GM18507 (cell line): ENCODE results near the gene CBS.
"Not testable (repeated sequence)": the region's sequence is repeated elsewhere in the genome, so short reads cannot be mapped to it uniquely, and the experiment has no call there.

ENCODE experiments used
- DNase-seq: peaks from one replicate; pipeline ENCODE4 v3.0.0; 2011; ENCODE audit warnings: low read depth; ENCODE audit not compliant: insufficient read length; ENCODE audit errors: extremely low spot score
- FAIRE-seq: peaks from 2 replicates; lab custom pipeline; 2011; peaks lifted over from hg19 to GRCh38; lab: Jason Lieb, UNC

CBS gene

DNA sequence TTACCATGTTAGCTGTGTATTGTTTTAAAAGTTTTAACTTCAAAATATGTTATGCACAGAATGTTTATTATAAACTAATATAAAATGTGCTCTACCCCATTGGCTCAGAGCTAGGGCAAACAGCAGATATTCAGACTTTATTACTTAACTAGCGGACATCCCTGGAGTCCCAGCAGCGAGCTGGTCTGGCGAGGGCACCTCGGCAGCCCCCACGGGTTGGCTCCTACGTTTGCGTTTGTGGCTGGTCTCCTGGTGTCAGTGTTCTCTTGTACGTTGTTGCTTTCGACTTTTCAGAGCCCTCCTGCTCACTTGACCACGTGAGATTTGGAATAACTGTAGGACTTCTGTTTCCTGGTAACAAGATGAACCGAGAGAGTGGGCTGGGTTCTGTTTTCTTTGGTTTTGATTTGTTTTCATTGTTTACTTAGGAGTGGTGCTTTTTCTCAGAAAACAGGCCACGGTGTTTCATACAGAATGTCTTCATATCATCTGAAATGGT, 44.5 kb downstream of the CBS start:
- DNase-seq (no peak), FAIRE-seq (no peak)

DNA sequence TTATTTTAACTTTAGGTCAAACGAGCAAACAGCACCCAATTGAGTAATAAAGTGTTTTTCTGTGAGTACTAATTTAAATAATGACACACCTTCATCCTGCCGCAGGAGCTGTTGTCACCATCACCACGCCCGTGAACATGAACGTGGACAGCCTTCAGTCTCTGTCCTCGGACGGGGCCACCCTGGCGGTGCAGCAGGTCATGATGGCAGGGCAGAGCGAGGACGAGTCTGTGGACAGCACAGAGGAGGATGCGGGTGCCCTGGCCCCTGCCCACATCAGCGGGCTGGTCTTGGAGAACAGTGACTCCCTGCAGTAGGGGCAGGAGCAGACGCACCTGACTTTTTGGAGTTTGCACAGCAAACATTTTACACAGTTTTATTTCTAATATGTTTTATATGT, 45.9 kb downstream of the CBS start:
- DNase-seq (no peak), FAIRE-seq (no peak)

DNA sequence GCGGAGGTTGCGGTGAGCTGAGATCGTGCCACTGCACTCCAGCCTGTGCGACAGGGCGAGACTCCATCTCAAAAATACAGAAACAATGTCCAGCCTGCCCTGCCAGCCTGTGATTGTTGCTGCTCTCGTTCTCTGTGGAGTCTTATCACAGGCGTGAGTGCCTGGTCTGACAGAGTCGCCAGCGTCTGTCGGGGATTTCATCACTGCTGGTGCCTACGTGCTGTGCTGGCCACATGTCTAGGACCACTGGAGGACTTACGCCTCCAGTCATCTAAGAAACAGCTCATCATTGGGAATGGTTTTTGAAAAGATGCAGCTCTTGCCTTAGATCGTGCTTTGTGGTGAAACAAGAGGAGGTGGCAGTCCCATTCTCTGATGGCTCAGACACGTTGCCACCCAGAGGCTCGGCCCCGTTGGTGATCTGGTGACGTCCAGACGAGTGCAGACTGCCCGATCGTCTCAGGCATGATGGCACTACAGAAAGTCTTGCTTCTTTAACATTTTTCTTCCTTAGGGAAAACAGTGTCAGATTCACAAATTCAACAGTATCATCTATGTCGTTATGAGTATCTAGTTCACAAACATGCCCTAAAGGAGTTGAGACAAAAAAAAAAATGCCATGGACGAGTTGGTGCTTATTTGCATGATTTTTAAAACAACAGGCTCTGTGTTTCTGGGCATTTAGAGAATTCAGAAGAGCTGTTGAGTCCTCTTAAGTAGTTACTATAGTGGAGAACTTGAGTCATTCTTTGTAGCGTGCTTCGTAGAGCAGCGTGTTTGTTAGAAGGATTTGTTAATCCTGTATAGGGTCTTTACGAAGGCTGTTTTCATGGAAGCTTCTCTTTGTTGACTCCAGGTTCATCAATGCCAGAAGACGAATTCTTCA, 47.5 kb downstream of the CBS start:
- FAIRE-seq = no peak
- DNase-seq = no peak

DNA sequence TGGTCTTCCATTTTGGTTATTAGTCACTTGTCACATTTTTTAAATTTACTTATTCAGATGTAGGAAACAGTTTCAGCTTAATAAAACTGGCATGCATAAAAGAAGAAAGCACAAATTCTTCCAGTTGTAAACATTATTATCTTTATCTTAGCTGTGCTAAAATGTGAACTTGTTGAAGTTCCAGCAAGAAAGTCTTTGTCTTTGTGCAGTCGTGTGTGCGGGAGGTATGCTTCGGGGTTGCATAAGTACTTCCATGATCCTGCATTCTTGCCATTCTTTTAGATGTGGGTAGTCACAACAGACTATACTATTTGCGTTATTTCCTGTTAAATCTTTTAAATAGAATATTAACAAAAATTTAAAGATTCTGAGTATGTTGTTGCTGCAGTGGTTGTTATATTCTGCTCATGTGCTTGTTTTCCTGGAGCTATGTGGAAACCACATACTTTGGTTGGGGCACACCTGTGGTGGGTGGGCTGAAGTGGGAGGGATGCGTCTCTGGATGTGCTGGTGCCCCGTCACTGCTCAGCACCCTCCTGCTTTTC, 49.9 kb downstream of the CBS start:
- FAIRE-seq = no peak
- no peak for DNase-seq

DNA sequence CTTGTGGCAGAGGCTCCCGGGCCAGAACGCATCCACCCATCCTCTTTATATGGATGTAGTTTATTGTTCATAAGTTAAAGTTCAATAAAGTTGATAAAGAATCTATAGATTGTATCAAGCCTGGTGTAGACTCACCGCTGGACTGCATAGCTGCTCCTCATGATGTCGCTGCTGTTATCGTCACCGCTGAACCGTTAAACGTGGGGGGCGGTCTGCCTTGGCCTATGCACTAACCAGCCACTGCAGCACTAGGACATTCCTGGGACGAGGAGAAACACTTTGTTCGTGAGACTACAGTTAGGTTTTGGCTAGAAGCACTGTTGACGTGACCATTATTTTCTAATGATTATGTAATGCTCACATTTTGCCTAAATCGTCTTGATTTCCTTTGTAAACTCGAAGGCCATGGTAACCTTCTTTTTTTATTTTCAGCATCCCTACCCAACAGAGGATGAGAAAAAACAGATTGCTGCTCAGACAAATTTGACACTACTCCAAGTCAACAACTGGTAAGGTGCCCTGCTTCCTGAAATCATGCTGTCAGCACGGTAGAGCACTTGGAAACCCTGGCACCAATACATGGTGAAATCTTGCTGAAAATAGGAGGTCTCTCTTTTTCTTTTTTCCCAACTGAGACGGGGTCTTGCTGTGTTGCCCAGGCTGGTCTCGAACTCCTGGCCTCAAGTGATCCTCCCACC, 51.0 kb downstream of the CBS start:
- FAIRE-seq = no peak
- no peak for DNase-seq

DNA sequence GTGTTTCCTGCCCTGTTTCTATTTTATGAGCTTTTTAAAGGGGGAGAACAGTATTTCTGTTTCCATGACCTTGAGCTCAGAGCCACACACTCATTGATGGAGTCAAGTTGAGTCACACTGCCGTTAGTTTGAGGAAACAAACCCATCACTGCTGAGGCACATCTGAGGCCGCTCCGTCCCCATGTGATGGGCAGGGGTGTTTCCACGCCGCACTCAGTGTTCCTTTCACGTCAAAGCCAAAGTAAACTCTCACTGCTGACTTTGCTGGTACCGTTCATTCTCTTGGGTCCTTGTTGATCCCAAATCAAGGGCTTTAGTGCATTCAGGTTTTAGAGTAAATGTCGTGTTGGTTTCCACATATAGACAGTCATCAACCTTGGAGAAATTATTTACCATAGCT, 52.5 kb downstream of the CBS start:
- FAIRE-seq (no peak), DNase-seq (no peak)

DNA sequence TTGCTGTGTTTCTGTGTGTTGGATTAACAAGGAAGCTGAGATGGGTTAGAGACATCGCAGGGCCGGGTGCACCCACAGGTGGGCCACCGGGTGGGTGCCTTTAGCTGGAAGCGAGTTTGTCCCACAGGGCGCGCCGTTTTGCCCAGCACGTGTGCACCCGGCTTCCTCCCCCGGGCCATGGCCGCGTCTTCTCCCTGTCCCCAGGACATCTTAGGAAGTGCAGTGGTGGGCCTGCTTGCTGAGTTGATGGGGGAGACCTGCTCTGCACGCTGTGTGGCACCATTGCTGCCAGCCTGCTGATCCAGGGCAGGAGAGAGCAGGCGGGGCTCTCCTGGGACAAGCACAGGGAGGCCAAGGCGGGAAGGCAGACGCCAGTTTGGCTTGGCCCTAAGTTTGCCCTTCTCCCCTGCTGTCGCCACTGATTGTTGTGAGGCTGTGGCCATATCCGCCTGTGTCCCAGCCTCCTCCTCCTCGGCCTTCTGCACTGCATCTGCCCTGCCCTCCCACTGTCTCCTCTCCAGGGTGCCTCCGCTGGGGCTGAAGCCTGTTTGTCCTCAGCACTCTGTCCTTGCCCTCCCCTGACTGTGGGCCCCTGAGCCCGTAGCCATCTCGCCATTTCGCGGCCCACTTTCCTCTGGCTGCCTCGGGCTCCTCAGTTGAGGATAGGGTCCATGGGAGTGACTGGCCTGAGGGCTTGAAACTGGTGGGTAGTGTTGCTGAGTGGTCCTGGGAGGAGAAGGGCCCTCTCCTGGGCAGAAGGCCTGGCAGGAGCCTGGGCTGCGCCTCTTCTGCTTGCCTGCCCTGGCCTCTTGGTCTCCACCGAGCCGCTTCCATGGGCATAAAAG, 53.7 kb downstream of the CBS start:
- no peak for FAIRE-seq
- no peak for DNase-seq

DNA sequence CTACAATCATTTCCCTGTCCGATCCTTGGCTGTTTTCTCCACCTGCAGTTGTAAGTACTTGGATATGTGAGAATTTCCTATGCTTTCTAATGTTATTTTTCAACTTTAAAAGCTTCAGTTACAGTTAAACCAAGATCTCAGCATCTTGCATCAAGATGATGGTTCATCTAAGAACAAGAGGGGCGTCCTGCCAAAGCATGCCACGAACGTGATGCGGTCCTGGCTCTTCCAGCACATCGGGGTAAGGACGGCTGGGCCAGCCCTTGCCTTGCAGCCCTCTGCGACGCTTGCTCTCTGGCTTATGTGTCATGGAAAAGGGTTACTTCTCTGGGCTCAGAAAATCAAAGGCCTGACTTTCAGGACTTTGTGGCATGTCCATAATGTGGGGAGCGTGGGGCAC, 54.4 kb downstream of the CBS start:
- FAIRE-seq = no peak
- no peak for DNase-seq

DNA sequence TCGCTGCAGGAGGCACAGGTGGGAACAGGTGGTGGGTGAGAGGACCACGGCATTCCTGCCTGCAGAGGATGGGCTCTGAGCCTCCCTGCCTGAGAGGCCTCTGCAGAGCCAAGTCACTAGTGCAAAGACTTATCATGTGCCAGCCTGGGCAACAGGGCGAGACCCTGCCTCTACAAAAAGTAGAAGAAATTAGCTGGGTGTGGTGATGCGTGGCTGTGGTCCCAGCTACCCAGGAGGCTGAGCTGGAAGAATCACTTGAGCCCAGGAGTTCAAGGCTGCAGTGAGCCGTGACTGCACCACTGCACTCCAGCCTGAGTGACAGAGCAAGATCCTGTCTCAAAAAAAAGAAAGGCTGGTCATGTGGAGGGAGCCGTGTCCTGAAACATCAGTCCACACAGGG, 54.9 kb downstream of the CBS start:
- DNase-seq = no peak

DNA sequence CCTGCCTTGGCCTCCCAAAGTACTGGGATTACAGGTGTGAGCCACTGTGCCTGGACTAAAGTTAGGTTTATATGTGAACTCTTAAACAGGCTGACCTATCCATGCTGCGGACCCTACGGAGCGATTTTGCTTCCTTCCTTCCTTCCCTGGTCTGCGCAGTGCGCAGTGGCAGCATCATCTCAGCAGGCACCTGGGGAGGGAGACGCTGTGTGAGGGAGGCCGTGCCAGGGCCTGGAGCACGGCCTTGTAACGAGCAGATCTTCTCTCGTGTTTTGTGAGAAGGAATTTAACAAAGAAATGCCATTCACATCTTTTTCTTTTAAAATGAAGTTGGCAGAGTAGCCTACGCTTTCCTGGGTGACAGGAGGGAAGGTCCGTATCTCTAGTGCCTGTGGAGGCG, 55.5 kb downstream of the CBS start:
- no peak for DNase-seq
- FAIRE-seq = no peak

More for the DNA sequence above, 54.9 kb downstream of the CBS start:
- FAIRE-seq = no peak

DNA sequence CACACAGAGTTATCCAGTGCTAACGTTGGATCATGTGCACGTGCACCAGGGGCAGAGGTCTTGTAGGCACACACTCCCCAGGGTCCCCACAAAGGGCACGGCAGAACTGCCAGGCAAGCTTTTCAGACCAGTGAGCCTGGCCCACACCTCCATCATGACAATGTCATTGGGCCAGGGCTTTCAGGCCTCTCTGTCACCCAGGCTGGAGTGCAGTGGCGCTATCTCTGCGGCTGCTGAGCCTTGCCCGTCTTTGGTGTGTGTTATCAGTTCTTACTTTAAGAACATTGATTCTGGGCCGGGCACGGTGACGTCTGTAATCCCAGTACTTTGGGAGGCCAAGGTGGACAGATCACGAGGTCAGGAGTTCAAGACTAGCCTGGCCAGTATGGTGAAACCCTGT, 57.1 kb downstream of the CBS start:
- no peak for FAIRE-seq
- no peak for DNase-seq

DNA sequence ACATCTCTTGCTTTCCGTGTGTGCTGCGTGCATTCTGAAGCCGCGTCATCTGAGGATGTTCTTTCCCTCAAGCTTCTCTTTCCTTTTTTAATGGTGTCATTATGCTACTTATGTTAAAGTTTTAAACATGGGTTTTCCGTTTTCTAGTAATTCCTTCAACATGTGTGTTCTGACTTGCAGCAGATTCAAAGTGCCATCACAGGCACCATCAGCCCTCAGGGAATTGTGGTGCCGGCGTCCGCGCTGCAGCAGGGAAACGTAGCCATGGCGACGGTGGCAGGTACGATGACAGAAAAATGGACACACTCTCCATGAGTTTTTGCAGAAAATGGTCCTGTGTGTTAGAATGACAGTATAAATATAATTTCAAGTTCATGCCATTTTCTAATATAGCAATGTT, 58.9 kb downstream of the CBS start:
- FAIRE-seq (no peak), DNase-seq (no peak)

DNA sequence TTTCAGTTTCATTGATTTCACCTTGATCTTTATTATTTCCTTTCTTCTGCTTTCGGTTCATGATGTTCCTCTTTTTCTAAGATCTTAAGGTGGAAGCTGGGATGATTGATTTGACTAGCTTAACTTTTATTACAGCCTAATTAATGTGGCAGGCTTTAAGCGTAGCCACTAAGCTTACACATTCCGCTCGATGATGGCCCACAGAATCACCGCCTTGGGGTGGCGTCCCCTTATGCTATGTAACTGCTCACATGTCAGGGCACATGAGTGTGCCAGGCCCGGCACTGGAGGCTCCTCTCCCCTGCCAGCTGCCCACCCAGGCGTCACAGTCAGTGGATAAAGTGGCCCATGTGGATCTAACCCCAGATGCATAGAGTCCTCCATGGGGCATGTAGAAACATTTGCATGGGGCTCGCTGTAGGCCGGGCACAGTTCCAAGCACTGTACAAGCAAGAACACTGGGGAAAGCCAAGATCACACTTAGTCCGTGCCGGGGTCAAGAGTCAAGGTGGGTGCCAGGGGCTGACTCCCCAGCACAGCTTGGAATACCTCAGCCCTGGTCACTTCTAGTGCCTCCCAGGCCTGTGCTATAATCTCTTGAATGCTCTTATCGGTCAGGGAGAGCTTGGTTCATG, 59.6 kb downstream of the CBS start:
- FAIRE-seq = no peak
- no peak for DNase-seq

DNA sequence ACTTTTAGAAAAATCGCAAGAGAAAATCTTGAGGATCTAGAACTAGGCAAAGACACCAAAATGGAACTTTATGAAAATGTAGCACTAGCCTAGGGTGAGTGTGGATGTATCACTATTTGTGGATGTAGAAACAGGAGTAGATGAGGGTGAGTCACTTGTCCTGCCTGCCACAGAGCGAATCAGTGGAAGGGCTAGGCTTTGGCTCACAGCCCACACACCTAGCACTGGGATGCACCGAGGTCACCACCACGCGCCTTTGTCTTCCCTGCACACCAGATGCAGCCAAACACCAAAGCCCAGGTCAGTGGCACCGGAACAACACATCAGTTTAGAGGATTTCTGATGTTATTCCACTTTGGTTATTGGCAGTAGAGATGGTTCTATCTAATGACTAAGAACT, 63.0 kb downstream of the CBS start:
- DNase-seq (no peak), FAIRE-seq (no peak)

DNA sequence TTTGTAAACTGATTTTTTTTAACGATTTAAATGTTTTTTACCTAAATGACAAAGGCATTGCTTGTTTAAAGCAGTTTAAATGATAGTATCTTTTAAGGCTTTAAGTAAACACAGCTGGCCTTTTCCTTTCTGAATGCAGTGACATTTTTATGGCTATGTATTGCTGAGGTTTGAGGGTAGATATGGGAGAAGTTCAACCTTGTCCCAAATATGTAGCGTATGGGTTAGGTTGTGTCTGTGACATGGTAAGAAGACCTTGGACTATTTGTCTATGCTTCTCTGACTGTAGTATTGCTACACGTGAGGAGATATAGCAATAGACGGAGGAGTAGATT, 68.8 kb downstream of the CBS start:
- no peak for FAIRE-seq
- no peak for DNase-seq

DNA sequence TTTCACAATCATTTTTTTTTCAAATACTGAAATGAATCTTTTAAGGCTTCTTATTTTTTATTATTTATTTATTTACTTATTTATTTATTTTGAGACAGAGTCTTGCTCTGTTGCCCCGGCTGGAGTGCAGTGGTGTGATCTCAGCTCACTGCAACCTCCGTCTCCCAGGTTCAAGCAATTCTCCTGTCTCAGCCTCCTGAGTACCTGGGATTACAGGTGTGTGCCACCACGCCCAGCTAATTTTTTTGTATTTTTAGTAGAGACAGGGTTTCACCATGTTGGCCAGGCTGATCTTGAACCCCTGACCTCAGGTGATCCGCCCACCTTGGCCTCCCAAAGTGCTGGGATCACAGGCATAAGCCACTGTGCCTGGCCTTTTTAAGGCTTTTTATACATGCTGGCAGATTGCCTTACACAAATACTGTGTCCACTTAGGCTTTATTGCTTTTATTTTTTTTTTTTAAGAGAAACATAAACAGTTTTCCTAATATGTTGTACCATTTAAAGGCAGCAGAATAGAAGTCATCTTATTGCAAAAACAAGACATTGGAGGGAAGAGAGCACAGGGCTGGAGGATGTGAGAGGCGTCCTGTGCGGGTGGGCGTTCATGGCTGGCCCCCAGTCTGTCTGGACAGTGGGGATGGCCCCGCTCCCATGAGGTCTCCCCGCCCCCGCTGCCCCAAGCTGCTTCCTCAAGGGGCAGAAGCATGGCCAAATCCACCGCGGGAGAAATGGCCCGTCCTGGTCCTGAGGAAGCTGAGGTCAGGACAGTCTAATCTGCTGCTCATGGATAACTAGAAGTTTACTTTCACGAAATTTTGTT, 69.4 kb downstream of the CBS start:
- DNase-seq, FAIRE-seq: not testable (repeated sequence)

DNA sequence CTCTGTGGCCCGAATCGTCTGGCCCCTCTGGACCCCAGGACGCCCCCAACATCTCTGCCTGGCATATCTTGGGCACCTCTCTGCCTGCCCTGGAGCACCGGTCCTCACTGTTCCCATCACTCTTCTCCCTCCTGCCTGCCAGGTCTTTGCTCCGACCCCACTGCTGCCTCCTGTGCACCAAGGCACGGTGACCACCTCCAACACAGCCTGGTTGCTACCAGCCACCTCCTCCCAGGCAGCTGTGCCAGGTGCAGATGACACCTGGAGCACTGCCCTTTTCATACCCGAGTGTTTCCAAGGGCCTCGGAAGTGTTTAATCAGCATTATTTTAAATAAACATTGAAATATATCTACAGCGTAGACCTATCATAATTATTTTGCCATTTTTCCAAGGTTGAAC, 70.0 kb downstream of the CBS start:
- FAIRE-seq = no peak
- DNase-seq = no peak

DNA sequence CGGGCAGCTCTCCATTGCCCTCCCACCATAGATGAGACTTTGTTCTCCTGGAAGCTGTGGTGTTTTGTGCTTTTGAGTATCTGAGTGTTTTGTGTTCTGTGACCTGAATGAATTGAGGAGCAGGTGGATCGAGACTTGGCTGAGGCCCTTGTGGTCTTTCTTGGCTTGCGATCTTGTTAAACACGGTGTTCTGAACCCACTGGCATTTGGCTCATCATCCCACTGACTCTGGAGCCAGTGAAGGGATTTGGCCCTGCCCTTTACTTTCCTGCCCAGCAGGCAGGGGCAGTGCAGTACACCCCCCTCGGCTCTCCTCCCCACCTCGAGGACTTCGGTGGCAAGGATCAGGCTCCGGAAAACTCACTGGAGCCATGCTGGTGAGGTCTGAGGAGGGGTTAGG, 70.7 kb downstream of the CBS start:
- FAIRE-seq (no peak), DNase-seq (no peak)
